SK-N-MC (cell line): ENCODE measurements around the gene ATOH7.

Experiments
- EZH2 ChIP-seq: fragments of 200-600 bp; sonication (generic); IDR thresholded peaks from one replicate; pipeline ENCODE4 v1.6.1; 2017; ENCODE audit warnings: antibody characterized with exemption
- FOXP2 ChIP-seq: optimal IDR thresholded peaks from 2 replicates; pipeline ENCODE3; 2011; ENCODE audit warnings: mild to moderate bottlenecking, moderate library complexity; ENCODE audit not compliant: insufficient read depth; ENCODE audit errors: extremely low read length, control extremely low read depth
- POLR2AphosphoS5 ChIP-seq: IDR thresholded peaks from 2 replicates; pipeline ENCODE4 v1.6.1; 2012; ENCODE audit warnings: mild to moderate bottlenecking, low read depth, low read length, borderline replicate concordance

GRCh38 chr10:68235111-68235510, 3.2 kb upstream of the ATOH7 start:
- TF ChIP-seq EZH2 (no peak), POLR2AphosphoS5 (no peak), FOXP2 (no peak)
